GM18519 (cell line): ENCODE measurements around the gene SIM2.

ENCODE experiments used
- ATAC-seq: cut with Tn5 transposase; IDR thresholded peaks from one replicate; pipeline ENCODE4 v1.9.1; 2021; ENCODE audit warnings: mild to moderate bottlenecking, moderate library complexity; ENCODE audit not compliant: unreplicated experiment, low FRiP score

The SIM2 gene

GRCh38 chr21:36757196-36757595 lies 58.3 kb downstream of the SIM2 start:
- ATAC-seq, result no peak

GRCh38 chr21:36759348-36760083 lies 60.6 kb downstream of the SIM2 start:
- no peak for ATAC-seq

GRCh38 chr21:36761685-36762084 lies 62.8 kb downstream of the SIM2 start:
- ATAC-seq, result no peak

GRCh38 chr21:36762642-36763041 lies 63.7 kb downstream of the SIM2 start:
- ATAC-seq, result no peak

- ATAC-seq, result no peak
Observed at GRCh38 chr21:36763305-36763704, 64.4 kb downstream of the SIM2 start.

GRCh38 chr21:36765229-36765628 lies 66.3 kb downstream of the SIM2 start:
- no peak for ATAC-seq

- no peak for ATAC-seq
Observed at GRCh38 chr21:36766511-36766910, 67.6 kb downstream of the SIM2 start.

- ATAC-seq, result no peak
Observed at GRCh38 chr21:36767096-36767495, 68.2 kb downstream of the SIM2 start.

GRCh38 chr21:36768496-36768895 lies 69.6 kb downstream of the SIM2 start:
- ATAC-seq, result no peak

GRCh38 chr21:36769051-36769839 lies 70.3 kb downstream of the SIM2 start:
- no peak for ATAC-seq

GRCh38 chr21:36773117-36773516 lies 74.2 kb downstream of the SIM2 start:
- no peak for ATAC-seq

- ATAC-seq, result no peak
Observed at GRCh38 chr21:36773995-36774394, 75.1 kb downstream of the SIM2 start.

- ATAC-seq, result no peak
Observed at GRCh38 chr21:36776981-36777617, 78.2 kb downstream of the SIM2 start.

- no peak for ATAC-seq
Observed at GRCh38 chr21:36780861-36781260, 81.9 kb downstream of the SIM2 start.

GRCh38 chr21:36783612-36784374 lies 84.9 kb downstream of the SIM2 start:
- ATAC-seq, result no peak

- ATAC-seq, result no peak
Observed at GRCh38 chr21:36784947-36785346, 86.0 kb downstream of the SIM2 start.

GRCh38 chr21:36785615-36786014 lies 86.7 kb downstream of the SIM2 start:
- no peak for ATAC-seq

GRCh38 chr21:36786186-36786585 lies 87.3 kb downstream of the SIM2 start:
- no peak for ATAC-seq

GRCh38 chr21:36788120-36788638 lies 89.3 kb downstream of the SIM2 start:
- ATAC-seq, result no peak

- ATAC-seq, result no peak
Observed at GRCh38 chr21:36790616-36791015, 91.7 kb downstream of the SIM2 start.
